Transverse colon (tissue), 4 donors: ENCODE data around the gene ARAP3. TPM values are rescaled to one million over a fixed set of nuclear protein-coding genes. Genes with fewer than 3 reads are reported as not detected.

ENCODE experiments used
- DNase-seq: peaks from one replicate; pipeline ENCODE4 v3.0.0-alpha.2; 2019
- H3K27ac ChIP-seq, 4 donors: fragments of 200-600 bp; sonication (generic); 2 replicates each; pipeline ENCODE4 v1.5.1; 2016 to 2018; ENCODE audit warnings: inconsistent platforms in 4 of 4
- H3K27me3 ChIP-seq: fragments of 200-600 bp; sonication (generic); 2 replicates; pipeline ENCODE4 v1.5.1; 2017; ENCODE audit warnings: inconsistent platforms
- H3K36me3 ChIP-seq, 4 donors: fragments of 200-600 bp; sonication (generic); 2 replicates each; pipeline ENCODE4 v1.5.1; 2017 to 2019; ENCODE audit warnings: inconsistent platforms in 4 of 4
- H3K4me1 ChIP-seq, 4 donors: fragments of 200-600 bp; sonication (generic); 2 replicates each; pipeline ENCODE4 v1.5.1; 2017 to 2020; ENCODE audit warnings: inconsistent platforms in 4 of 4
- H3K4me3 ChIP-seq, 4 donors: fragments of 200-600 bp; sonication (generic); 1 replicate in 1 of 4; 2 replicates in 3 of 4; pipeline versions ENCODE4 v1.5.1 to v1.6.1; 2017 to 2019; ENCODE audit warnings: inconsistent platforms in 4 of 4
- H3K9me3 ChIP-seq, 2 donors: fragments of 200-600 bp; sonication (generic); 2 replicates each; pipeline ENCODE4 v1.5.1; 2017 to 2019; ENCODE audit warnings: inconsistent platforms in 2 of 2
- EP300 ChIP-seq: sonication (generic); formaldehyde crosslinking; IDR thresholded peaks from one replicate; pipeline ENCODE4 v1.6.1; 2017; ENCODE audit warnings: antibody characterized with exemption, low read depth
- POLR2A ChIP-seq: fragments of 450-650 bp; IDR thresholded peaks from one replicate; pipeline ENCODE4 v1.6.1; 2016; ENCODE audit warnings: antibody characterized with exemption, mild to moderate bottlenecking, moderate library complexity
- POLR2AphosphoS5 ChIP-seq, 3 donors: sonication (generic); formaldehyde crosslinking; IDR thresholded peaks; one replicate each; pipeline ENCODE4 v1.6.1; 2016; ENCODE audit warnings: antibody characterized with exemption in 3 of 3
- WGBS, 2 donors: methylation state at CpG; one replicate each; pipeline ENCODE4 v1.1.5; 2018; ENCODE audit warnings: low coverage in 1 of 2; 5-methylcytosine and 5-hydroxymethylcytosine counted together
- in situ Hi-C, 4 donors: fragments of 200-750 bp; cut with MboI; loops; one replicate each; pipeline versions ENCODE4 v1.15.0 to v1.15.1; 2017; ENCODE audit warnings: low sequenced_read_pairs in 3 of 4, low pct_ligation_motif_present in 1 of 4, low pct_unique_long_range_greater_than_20kb in 1 of 4
- intact Hi-C: fragments of 100-400 bp; cut with DNase I; formaldehyde crosslinking; loops from one replicate; pipeline ENCODE4 v1.15.1; 2023; ENCODE audit warnings: low total_unique reads
- total RNA-seq, 4 donors: library from RNA; depleted of rRNA; stranded (reverse); fragments of >200 nt; gene quantifications; one replicate each; pipeline ENCODE4 v1.1.0, GENCODE V29; 2016
- TF ChIP-seq, protein P1 (sequence below), 5 experiments: fragments of 200-600 bp in 3 of 5; fragments of 450-650 bp in 2 of 5; sonication (generic) in 3 of 5; IDR thresholded peaks; 1 replicate in 2 of 5; 2 replicates in 3 of 5; pipeline ENCODE4 v1.5.1; 2016 to 2017; ENCODE audit warnings: antibody characterized with exemption in 5 of 5, inconsistent platforms in 3 of 5, mild to moderate bottlenecking in 2 of 5, moderate library complexity in 1 of 5

The ARAP3 gene
- total RNA-seq, 4 donors from 2014 or later, result 1.1 to 4.0 (median 3.3) TPM

DNA sequence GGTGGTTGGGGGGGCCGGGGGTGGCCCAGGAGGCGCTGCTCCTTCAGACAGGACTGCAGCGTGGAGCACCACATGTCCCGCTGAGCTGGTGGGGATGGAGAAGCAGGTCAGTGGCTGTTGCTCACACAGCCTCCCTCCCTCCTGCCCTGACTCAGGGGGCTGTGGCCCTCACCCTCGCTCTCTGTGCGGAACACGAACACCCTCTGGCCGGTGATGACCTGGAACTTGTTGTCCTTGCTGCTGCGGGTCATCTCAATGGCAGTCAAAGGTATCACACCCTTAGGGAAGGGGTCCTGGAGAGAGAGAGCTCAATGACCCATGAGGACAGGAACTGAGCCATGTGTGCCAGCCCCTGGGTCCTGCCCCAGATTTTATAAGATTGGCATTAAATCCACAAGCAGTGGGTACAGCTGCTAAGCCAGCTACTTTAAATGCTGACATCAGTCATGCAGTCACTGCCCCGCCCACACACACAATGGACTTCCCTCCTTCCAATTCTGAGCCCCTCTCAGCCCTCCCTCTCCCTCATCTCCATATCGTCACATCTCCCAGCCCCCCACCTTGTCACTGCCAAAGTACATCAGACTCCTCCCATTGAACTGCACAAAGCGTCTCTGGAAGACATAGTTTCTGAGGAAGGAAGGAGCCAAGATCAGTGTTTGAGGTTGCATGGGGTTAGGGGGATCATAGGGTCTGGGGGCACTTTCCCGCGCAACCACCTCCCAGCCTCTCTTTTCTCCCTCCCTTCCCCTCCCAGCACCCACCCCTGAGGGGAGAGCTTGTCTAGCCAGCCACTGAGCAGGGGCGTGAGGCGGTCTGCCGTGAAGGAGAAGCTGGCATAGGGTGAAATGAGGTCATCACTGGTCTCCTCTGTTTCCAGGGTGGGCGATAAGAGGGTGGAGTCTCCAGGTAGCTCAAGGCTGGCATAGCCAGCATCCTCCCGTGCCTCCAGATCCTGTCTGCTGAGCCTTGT, 8.9 kb downstream of the ARAP3 start:
- DNase-seq, result no peak
- Histone ChIP-seq H3K9me3 (no peaks in the 10 kb centered on the region), H3K27me3 (no peaks in the 10 kb centered on the region), H3K27ac (no peak overlapping the region), H3K36me3 (no peaks in the 10 kb centered on the region), H3K4me1 (no peaks in the 10 kb centered on the region), H3K4me3 (no peak overlapping the region)
- TF ChIP-seq, protein P1, sequence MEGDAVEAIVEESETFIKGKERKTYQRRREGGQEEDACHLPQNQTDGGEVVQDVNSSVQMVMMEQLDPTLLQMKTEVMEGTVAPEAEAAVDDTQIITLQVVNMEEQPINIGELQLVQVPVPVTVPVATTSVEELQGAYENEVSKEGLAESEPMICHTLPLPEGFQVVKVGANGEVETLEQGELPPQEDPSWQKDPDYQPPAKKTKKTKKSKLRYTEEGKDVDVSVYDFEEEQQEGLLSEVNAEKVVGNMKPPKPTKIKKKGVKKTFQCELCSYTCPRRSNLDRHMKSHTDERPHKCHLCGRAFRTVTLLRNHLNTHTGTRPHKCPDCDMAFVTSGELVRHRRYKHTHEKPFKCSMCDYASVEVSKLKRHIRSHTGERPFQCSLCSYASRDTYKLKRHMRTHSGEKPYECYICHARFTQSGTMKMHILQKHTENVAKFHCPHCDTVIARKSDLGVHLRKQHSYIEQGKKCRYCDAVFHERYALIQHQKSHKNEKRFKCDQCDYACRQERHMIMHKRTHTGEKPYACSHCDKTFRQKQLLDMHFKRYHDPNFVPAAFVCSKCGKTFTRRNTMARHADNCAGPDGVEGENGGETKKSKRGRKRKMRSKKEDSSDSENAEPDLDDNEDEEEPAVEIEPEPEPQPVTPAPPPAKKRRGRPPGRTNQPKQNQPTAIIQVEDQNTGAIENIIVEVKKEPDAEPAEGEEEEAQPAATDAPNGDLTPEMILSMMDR (IDR thresholded peaks at IDR 0.05), result no peak
- TF ChIP-seq POLR2AphosphoS5 (IDR thresholded peaks at IDR 0.05) (no peak), POLR2A (no peak), EP300 (no peak)
- intact Hi-C loops, result no loop called here
- in situ Hi-C loops, result no loop called here
- 82 to 83% methylated on average over 2 to 19 of the region's 19 CpGs for WGBS, 2 donors

DNA sequence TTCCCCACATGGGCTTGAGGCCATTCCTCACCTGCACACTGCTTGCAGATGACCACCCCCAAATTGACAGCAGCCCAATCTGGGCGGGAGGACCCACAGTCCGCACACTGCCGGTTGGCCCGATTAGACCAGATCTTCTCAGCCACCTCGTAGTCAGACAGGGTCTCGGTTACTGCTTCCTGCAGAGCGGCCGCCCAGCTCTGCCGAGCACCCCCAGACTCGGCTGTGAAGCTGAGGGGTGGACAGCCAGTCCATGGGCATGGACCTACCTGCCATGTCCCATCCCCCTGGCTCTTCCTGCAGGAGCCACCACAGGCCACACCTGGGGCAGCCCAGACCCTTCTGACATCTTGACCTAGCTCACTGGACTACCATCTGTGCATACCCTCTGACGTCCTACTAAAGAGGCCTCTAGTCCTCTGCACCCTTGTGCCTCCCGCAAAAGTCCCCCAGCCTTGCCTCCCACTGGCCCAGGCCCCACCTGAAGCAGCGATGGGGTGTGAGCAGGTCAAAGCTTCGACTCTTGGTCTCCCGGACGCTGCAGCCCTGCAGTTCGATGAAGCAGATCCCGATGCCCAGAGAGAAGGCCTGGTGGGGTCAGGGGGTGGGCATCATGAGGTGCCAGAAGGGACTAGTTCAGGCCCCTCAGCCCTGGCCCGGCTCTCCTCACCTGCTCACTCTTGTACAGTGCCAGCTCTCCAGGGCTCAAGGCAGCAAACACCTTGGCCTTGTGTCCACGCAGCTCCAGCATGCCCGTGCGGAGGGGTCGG, 9.8 kb downstream of the ARAP3 start:
- intact Hi-C loops, result no loop called here
- 89% methylated on average over 19 of the region's 23 CpGs; no CpG with 5 or more reads in 1 of the 2 donors for WGBS, 2 donors
- H3K36me3 ChIP-seq, result no peaks in the 10 kb centered on the region
- no peaks in the 10 kb centered on the region for H3K4me1 ChIP-seq
- in situ Hi-C loops, result no loop called here
- no peak overlapping the region for H3K27ac ChIP-seq
- no peak overlapping the region for H3K4me3 ChIP-seq
- no peaks in the 10 kb centered on the region for H3K27me3 ChIP-seq
- DNase-seq, result no peak
- no peaks in the 10 kb centered on the region for H3K9me3 ChIP-seq
- no peak for TF ChIP-seq POLR2AphosphoS5 (IDR thresholded peaks at IDR 0.05)
- TF ChIP-seq, protein P1 (IDR thresholded peaks at IDR 0.05), result no peak
- no peak for TF ChIP-seq EP300
- TF ChIP-seq POLR2A, result no peak

DNA sequence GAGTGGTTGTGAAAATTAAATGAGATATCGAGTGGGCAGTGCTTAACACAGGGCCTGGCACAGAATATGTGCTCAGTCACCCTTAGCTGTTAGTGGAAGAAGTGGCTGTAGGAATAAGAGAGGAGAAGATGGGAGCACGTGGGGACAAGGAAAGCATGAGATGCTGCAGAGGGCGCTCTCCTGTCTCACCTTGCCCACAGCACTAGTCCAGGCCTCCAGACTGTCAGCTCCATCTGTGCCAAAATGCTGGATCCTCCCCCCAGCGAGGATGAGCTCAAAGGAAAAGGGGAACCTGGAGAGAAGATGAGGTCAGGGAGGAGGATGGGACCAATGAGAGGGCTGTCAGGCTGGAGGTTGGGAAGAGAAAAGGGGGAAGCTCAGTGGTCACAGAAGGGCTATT, 12.5 kb downstream of the ARAP3 start:
- 68 to 79% methylated on average over 4 of the region's 4 CpGs for WGBS, 2 donors

More for the DNA sequence above, 12.5 kb downstream of the ARAP3 start:
- H3K27me3 ChIP-seq, result no peaks in the 10 kb centered on the region
- H3K36me3 ChIP-seq, result no peaks in the 10 kb centered on the region
- TF ChIP-seq POLR2AphosphoS5 (IDR thresholded peaks at IDR 0.05), result no peak
- TF ChIP-seq POLR2A, result no peak
- TF ChIP-seq EP300, result no peak
- TF ChIP-seq, protein P1 (IDR thresholded peaks at IDR 0.05), result no peak
- H3K27ac ChIP-seq, result no peak overlapping the region
- H3K4me1 ChIP-seq, result peaks cover 0 to 5% (median 2%) of the 10 kb centered on the region in 4 donors
- intact Hi-C loops (no loop called here), in situ Hi-C loops (no loop called here)
- H3K4me3 ChIP-seq, result no peak overlapping the region
- no peak for DNase-seq
- H3K9me3 ChIP-seq, result no peaks in the 10 kb centered on the region
